ENCODE measurements around the gene TMEM80. TPM values are rescaled to one million over a fixed set of nuclear protein-coding genes. Genes with fewer than 3 reads are reported as not detected.

The TMEM80 gene
- total and polyA plus RNA-seq, 2 of the 8 experiments (the other 6 are each of a cell fraction or from before 2014, with no cell fraction given), result 8.0 to 16.3 TPM

- Histone ChIP-seq H3K9me3 (ENCODE audit: insufficient read depth in 2 of 2, low read depth in 1 of 2, low read length in 1 of 2) (no peaks in the 10 kb centered on the region), H4K5ac (ENCODE audit: insufficient read length, low read depth, low read length) (no peak overlapping the region), H2AK5ac (ENCODE audit: low read depth, low read length) (no peak overlapping the region), H2BK12ac (ENCODE audit: low read depth, low read length) (no peak overlapping the region), H3K18ac (ENCODE audit: extremely low read depth, low read length) (no peak overlapping the region), H3K79me2 (ENCODE audit: control insufficient read depth in 1 of 2, insufficient read depth in 2 of 2, low read length in 2 of 2) (no peaks in the 10 kb centered on the region), H3K4me1 (replicated peaks in 1 of 4; ENCODE audit: control insufficient read depth in 3 of 4, insufficient read depth in 4 of 4, low read length in 3 of 4) (peaks cover 0 to 16% (median 10%) of the 10 kb centered on the region in 4 experiments; a peak in 5 of 7 replicates), H3K27me3 (replicated peaks in 1 of 4; ENCODE audit: control insufficient read depth in 3 of 4, extremely low read depth in 1 of 4, insufficient read depth in 3 of 4, low read length in 3 of 4) (peaks cover 0 to 8% (median 8%) of the 10 kb centered on the region in 4 experiments; a peak in 4 of 7 replicates), H2BK120ac (replicated peaks; ENCODE audit: low read depth, low read length) (no peak overlapping the region), H4K91ac (replicated peaks; ENCODE audit: insufficient read length, low read length) (no peak overlapping the region), H3K56ac (replicated peaks; ENCODE audit: insufficient read length, low read depth, low read length) (no peak overlapping the region), H3K36me3 (ENCODE audit: control insufficient read depth in 2 of 4, insufficient read depth in 4 of 4, low read length in 3 of 4) (no peaks in the 10 kb centered on the region), H3K4me2 (ENCODE audit: insufficient read depth in 1 of 2, low read depth in 2 of 2, low read length in 2 of 2) (no peak overlapping the region), H4K20me1 (replicated peaks in 1 of 2; ENCODE audit: control insufficient read depth in 1 of 2, insufficient read depth in 2 of 2, low read length in 2 of 2) (no peaks in the 10 kb centered on the region), H3K9ac (replicated peaks in 1 of 4; ENCODE audit: extremely low read depth in 1 of 4, low read depth in 3 of 4, low read length in 3 of 4) (no peak overlapping the region), H2BK5ac (ENCODE audit: low read depth, low read length) (no peak overlapping the region), H2BK20ac (ENCODE audit: low read length) (no peak overlapping the region), H4K8ac (ENCODE audit: extremely low read depth, insufficient read depth, low read length) (no peak overlapping the region; the same call in 1 of the 2 replicates), H3K4me3 (ENCODE audit: extremely low read depth in 1 of 4, insufficient read depth in 2 of 4, low read depth in 3 of 4, low read length in 4 of 4) (no peak overlapping the region), H3K79me1 (ENCODE audit: low read depth, low read length) (no peaks in the 10 kb centered on the region), H3K4ac (replicated peaks; ENCODE audit: insufficient read length, low read depth, low read length) (no peak overlapping the region), H2BK15ac (ENCODE audit: low read length) (no peak overlapping the region), H2AFZ (ENCODE audit: low read length) (no peak overlapping the region), H3K27ac (ENCODE audit: low read depth, low read length) (no peak overlapping the region), H3K23me2 (ENCODE audit: low read depth, low read length) (peaks cover 9% of the 10 kb centered on the region; the same call in 1 of the 2 replicates), H3K23ac (ENCODE audit: insufficient read length) (no peak overlapping the region), H3K14ac (ENCODE audit: insufficient read length) (no peak overlapping the region)
- DNase-seq (ENCODE audit: low read depth in 1 of 2, low spot score in 2 of 2) (no peak), FAIRE-seq (no peak)
- no peak for TF ChIP-seq SIRT6 (IDR thresholded peaks at IDR 0.05; ENCODE audit: low read length)
- CTCF ChIA-PET (ENCODE audit: partially characterized antibody), result interaction anchor here (1.0 to 15.4 kb wide), 15 partner anchors 9 to 113 kb away, joined by 3 to 395 read pairs (median 6); partner anchors contain the start of genes TALDO1 and TMEM80
- WGBS, 2 experiments (ENCODE audit: extremely low coverage in 1 of 2, insufficient coverage in 1 of 2, insufficient read length in 1 of 2, insufficient replicate concordance in 2 of 2, low coverage in 1 of 2, low lambda C conversion rate in 2 of 2, missing lambda C conversion rate in 1 of 2), result 89% methylated on average over 23 of the region's 33 CpGs; no CpG with 5 or more reads in 1 of the 2 experiments
- POLR2A ChIA-PET (ENCODE audit: partially characterized antibody), result interaction anchor here (0.6 to 13.2 kb wide), 6 partner anchors 10 to 83 kb away, joined by 3 to 216 read pairs (median 4); partner anchors contain the start of genes EPS8L2 and TALDO1
These were observed 26.2 kb downstream of the TMEM80 start for GRCh38 chr11:721741-722345.
